ENCODE measurements around the gene RUNX2.

GRCh38 chr6:45613656-45614055, 285.5 kb downstream of the RUNX2 start:
- no peak for TF ChIP-seq KDM4A (IDR thresholded peaks at IDR 0.05; ENCODE audit: low read depth, low read length, severe bottlenecking)
- no peak for TF ChIP-seq SP1 (IDR thresholded peaks at IDR 0.05; ENCODE audit: low read depth, low read length)
- no peak for TF ChIP-seq CTCF (IDR thresholded peaks at IDR 0.05; ENCODE audit: control extremely low read depth in 1 of 3, insufficient read depth in 1 of 3, low read depth in 1 of 3, low read length in 3 of 3)
- no peak for TF ChIP-seq TAF1 (IDR thresholded peaks at IDR 0.05; ENCODE audit: low read depth, low read length)
- no peak for TF ChIP-seq RBBP5 (IDR thresholded peaks at IDR 0.05; ENCODE audit: borderline replicate concordance, low read depth, low read length)
- no peak for TF ChIP-seq EZH2 (IDR thresholded peaks at IDR 0.05; ENCODE audit: low read depth, low read length, severe bottlenecking)
- no peak for TF ChIP-seq SP2 (IDR thresholded peaks at IDR 0.05; ENCODE audit: low read length)
- TF ChIP-seq TAF7 (optimal IDR thresholded peaks at IDR 0.05; ENCODE audit: borderline replicate concordance, low read depth, low read length), result no peak
- TF ChIP-seq RAD21 (IDR thresholded peaks at IDR 0.05 in 1 of 2, conservative IDR thresholded peaks at IDR 0.05 in 1 of 2; ENCODE audit: low read depth in 2 of 2, low read length in 2 of 2), result no peak

Measured in H1 (cell line).